OCI-LY7 (cell line): ENCODE results near the gene KIF17. TPM values are rescaled to one million over a fixed set of nuclear protein-coding genes. Genes with fewer than 3 reads are reported as not detected.

ENCODE experiments used
- BruUV-seq: library from RNA; stranded (reverse); fragments of 400-500 nt; replicated peaks from 2 replicates; lab custom pipeline; 2021; lab: Mats Ljungman, UMichigan
- CTCF ChIA-PET: fragments of 300-600 bp; sonication (Branson Sonifier 250); formaldehyde crosslinking; loops from one replicate; lab custom pipeline; 2022; ENCODE audit warnings: antibody characterized with exemption; ENCODE audit not compliant: unreplicated experiment; lab: Charles Lee
- POLR2A ChIA-PET: fragments of 300-600 bp; sonication (Branson Sonifier 250); formaldehyde crosslinking; loops from one replicate; lab custom pipeline; 2022; ENCODE audit warnings: antibody characterized with exemption; lab: Charles Lee
- DNase-seq: peaks from one replicate; pipeline ENCODE4 v3.0.0-alpha.2; 2015; ENCODE audit warnings: low spot score
- H2AFZ ChIP-seq: fragments of 200-600 bp; sonication (generic), shearing (Covaris generic); 2 replicates; pipeline ENCODE4 v1.6.1; 2014; ENCODE audit warnings: mild to moderate bottlenecking, antibody characterized with exemption, low read length, moderate library complexity
- H3K27ac ChIP-seq: fragments of 200-600 bp; sonication (generic); 2 replicates; pipeline ENCODE4 v1.5.1; 2014; ENCODE audit warnings: mixed run types, low read depth, mild to moderate bottlenecking, moderate library complexity, low read length, inconsistent platforms; ENCODE audit not compliant: poor library complexity, severe bottlenecking
- H3K36me3 ChIP-seq: fragments of 200-600 bp; sonication (generic); 2 replicates; pipeline ENCODE4 v1.6.1; 2014; ENCODE audit warnings: mild to moderate bottlenecking, antibody characterized with exemption, low read length, moderate library complexity, mixed read lengths; ENCODE audit not compliant: insufficient read depth
- H3K4me1 ChIP-seq: fragments of 200-600 bp; sonication (generic); 2 replicates; pipeline ENCODE4 v1.5.1; 2014; ENCODE audit warnings: mild to moderate bottlenecking, low read length; ENCODE audit not compliant: insufficient read depth, poor library complexity, severe bottlenecking
- H3K4me2 ChIP-seq: fragments of 200-600 bp; sonication (generic); 2 replicates; pipeline ENCODE4 v1.6.1; 2014; ENCODE audit warnings: mild to moderate bottlenecking, low read length
- H3K4me3 ChIP-seq: fragments of 200-600 bp; sonication (generic); 2 replicates; pipeline ENCODE4 v1.5.1; 2014; ENCODE audit warnings: mild to moderate bottlenecking, low read depth, low read length; ENCODE audit not compliant: poor library complexity, severe bottlenecking
- H3K79me2 ChIP-seq: fragments of 200-600 bp; sonication (generic); 2 replicates; pipeline ENCODE4 v1.6.1; 2016; ENCODE audit warnings: low read depth, mild to moderate bottlenecking, low read length, moderate library complexity, mixed read lengths; ENCODE audit not compliant: insufficient read depth
- H3K9me2 ChIP-seq: fragments of 200-600 bp; sonication (generic); 2 replicates; pipeline ENCODE4 v1.6.1; 2016; ENCODE audit warnings: mild to moderate bottlenecking, low read length, mixed read lengths; ENCODE audit not compliant: insufficient read depth
- H3K9me3 ChIP-seq: fragments of 200-600 bp; sonication (generic); 2 replicates; pipeline ENCODE4 v1.6.1; 2014; ENCODE audit warnings: mild to moderate bottlenecking, mixed run types, low read length, mixed read lengths
- H4K20me1 ChIP-seq: fragments of 200-600 bp; sonication (generic); 2 replicates; pipeline ENCODE4 v1.6.1; 2014; ENCODE audit warnings: mild to moderate bottlenecking, antibody characterized with exemption, low read length, moderate library complexity, mixed read lengths; ENCODE audit not compliant: insufficient read depth
- EZH2phosphoT487 ChIP-seq: fragments of 200-600 bp; sonication (generic); IDR thresholded peaks from 2 replicates; pipeline ENCODE4 v1.6.1; 2018; ENCODE audit warnings: low read depth, borderline replicate concordance, mild to moderate bottlenecking, mixed run types, antibody characterized with exemption, low read length, moderate library complexity, mixed read lengths
- intact Hi-C: fragments of 100-400 bp; cut with micrococcal nuclease; formaldehyde crosslinking; loops from one replicate; pipeline ENCODE4 v1.10.0; 2022; ENCODE audit not compliant: unreplicated experiment
- total RNA-seq, 2 experiments: library from RNA; depleted of rRNA in 1 of 2; stranded (reverse); fragments of >200 nt in 1 of 2; shearing (Covaris generic) in 1 of 2; gene quantifications; 2 replicates each; pipeline ENCODE4 v1.2.3, GENCODE V29; 2014 to 2022
- TF ChIP-seq, protein P1 (sequence below): fragments of 200-600 bp; sonication (generic); conservative IDR thresholded peaks from 2 replicates; pipeline ENCODE4 v1.5.1; 2014; ENCODE audit warnings: mild to moderate bottlenecking, antibody characterized with exemption, low read length, moderate library complexity, mixed read lengths

The KIF17 gene
- total RNA-seq, 2 experiments from 2014 or later, result 1.1 TPM; not detected in 1

DNA sequence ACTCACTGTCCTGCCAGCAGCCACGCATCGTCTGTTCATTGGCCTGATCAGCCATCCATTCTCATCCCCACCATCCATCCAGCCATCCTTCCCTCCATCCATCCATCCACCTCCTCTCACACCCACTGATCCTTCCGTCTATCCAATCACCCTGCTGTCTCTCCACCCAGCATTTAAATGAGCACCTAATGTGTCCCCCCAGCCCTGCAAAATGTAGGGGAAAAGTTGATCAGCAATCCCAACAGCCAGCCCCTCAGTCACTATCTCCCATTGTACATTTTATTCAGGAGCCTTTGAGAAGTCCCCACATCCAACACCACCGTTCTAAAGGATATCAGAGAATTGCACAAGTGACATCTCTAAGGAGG lies 45.6 kb downstream of the KIF17 start:
- no peaks in the 10 kb centered on the region for H3K79me2 ChIP-seq
- intact Hi-C loops, result no loop called here
- BruUV-seq, result no TSS peak
- ChIA-PET CTCF (no interaction called here), POLR2A (interaction anchor here (0.7 kb wide), 1 partner anchor 150 kb away, joined by 3 read pairs; no protein-coding TSS in a partner anchor)
- H3K4me3 ChIP-seq, result no peak overlapping the region
- no peak overlapping the region for H2AFZ ChIP-seq
- no peak overlapping the region for H3K27ac ChIP-seq
- TF ChIP-seq EZH2phosphoT487, result no peak
- TF ChIP-seq, protein P1, sequence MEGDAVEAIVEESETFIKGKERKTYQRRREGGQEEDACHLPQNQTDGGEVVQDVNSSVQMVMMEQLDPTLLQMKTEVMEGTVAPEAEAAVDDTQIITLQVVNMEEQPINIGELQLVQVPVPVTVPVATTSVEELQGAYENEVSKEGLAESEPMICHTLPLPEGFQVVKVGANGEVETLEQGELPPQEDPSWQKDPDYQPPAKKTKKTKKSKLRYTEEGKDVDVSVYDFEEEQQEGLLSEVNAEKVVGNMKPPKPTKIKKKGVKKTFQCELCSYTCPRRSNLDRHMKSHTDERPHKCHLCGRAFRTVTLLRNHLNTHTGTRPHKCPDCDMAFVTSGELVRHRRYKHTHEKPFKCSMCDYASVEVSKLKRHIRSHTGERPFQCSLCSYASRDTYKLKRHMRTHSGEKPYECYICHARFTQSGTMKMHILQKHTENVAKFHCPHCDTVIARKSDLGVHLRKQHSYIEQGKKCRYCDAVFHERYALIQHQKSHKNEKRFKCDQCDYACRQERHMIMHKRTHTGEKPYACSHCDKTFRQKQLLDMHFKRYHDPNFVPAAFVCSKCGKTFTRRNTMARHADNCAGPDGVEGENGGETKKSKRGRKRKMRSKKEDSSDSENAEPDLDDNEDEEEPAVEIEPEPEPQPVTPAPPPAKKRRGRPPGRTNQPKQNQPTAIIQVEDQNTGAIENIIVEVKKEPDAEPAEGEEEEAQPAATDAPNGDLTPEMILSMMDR, result no peak
- H3K9me2 ChIP-seq, result no peaks in the 10 kb centered on the region
- no peak overlapping the region for H3K4me2 ChIP-seq
- H3K36me3 ChIP-seq, result no peaks in the 10 kb centered on the region
- DNase-seq, result no peak
- peaks cover 6% of the 10 kb centered on the region for H3K4me1 ChIP-seq
- H3K9me3 ChIP-seq, result no peaks in the 10 kb centered on the region
- H4K20me1 ChIP-seq, result no peaks in the 10 kb centered on the region

DNA sequence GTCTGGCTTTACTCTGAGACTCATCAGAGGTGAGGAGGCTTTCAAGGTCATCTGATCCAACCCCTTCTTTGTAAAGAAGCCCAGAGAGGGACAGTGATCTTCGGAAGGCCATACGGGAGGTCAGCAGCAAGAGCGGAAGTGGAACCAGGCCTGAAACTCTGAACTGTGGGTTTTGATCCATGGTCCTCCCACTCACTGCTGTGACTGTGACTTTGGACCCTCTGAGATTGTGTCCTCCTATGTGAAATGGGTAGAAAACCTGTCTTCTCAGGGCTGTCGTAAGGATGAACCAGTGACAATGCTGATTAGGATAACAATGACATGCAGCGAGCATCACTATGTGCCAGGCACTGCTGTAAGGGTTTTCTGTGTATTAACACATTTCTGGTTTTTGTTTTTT lies 46.9 kb downstream of the KIF17 start:
- TF ChIP-seq, protein P1, result no peak
- TF ChIP-seq EZH2phosphoT487, result no peak
- H3K9me3 ChIP-seq, result no peaks in the 10 kb centered on the region
- H2AFZ ChIP-seq, result no peak overlapping the region
- POLR2A ChIA-PET, result no interaction called here
- BruUV-seq, result no TSS peak
- H3K9me2 ChIP-seq, result no peaks in the 10 kb centered on the region
- intact Hi-C loops, result no loop called here
- H3K4me2 ChIP-seq, result no peak overlapping the region
- H3K36me3 ChIP-seq, result no peaks in the 10 kb centered on the region
- no peak for DNase-seq
- peaks cover 17% of the 10 kb centered on the region for H3K4me1 ChIP-seq
- H3K4me3 ChIP-seq, result no peak overlapping the region
- H3K27ac ChIP-seq, result no peak overlapping the region
- no peaks in the 10 kb centered on the region for H4K20me1 ChIP-seq
- CTCF ChIA-PET, result no interaction called here
- H3K79me2 ChIP-seq, result no peaks in the 10 kb centered on the region

DNA sequence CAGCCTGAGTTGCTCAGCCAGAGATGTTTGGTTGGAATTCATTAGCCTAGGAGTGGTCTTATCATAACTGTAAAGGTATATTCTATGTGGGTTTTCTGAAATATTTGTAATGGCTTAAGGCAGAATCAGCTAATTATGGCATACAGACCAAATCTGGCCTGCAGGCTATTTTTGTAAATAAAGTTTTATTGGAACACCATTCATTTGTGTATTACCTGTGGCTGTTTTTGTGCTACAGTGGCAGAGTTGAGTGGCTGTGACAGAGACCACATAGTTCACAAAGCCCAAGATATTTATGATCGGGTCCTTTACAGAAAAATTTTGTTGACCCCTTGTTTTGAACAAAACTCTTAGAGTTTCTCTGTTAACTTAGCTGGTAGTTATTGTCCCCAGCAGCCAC lies 49.2 kb downstream of the KIF17 start:
- H2AFZ ChIP-seq, result no peak overlapping the region
- no peak for DNase-seq
- no peaks in the 10 kb centered on the region for H3K36me3 ChIP-seq
- ChIA-PET POLR2A (no interaction called here), CTCF (no interaction called here)
- H3K4me1 ChIP-seq, result peaks cover 17% of the 10 kb centered on the region
- no TSS peak for BruUV-seq
- H3K79me2 ChIP-seq, result no peaks in the 10 kb centered on the region
- H3K4me2 ChIP-seq, result no peak overlapping the region
- intact Hi-C loops, result no loop called here
- H3K27ac ChIP-seq, result no peak overlapping the region
- H3K4me3 ChIP-seq, result no peak overlapping the region
- TF ChIP-seq, protein P1, result no peak
- TF ChIP-seq EZH2phosphoT487, result no peak
- H4K20me1 ChIP-seq, result no peaks in the 10 kb centered on the region
- H3K9me2 ChIP-seq, result no peaks in the 10 kb centered on the region
- no peaks in the 10 kb centered on the region for H3K9me3 ChIP-seq
